ENCODE measurements around the gene C2CD5.

The C2CD5 gene

GRCh38 chr12:22414742-22415141 is 129.6 kb downstream of the C2CD5 start:
- no peak for DNase-seq (ENCODE audit: low spot score)

DNA sequence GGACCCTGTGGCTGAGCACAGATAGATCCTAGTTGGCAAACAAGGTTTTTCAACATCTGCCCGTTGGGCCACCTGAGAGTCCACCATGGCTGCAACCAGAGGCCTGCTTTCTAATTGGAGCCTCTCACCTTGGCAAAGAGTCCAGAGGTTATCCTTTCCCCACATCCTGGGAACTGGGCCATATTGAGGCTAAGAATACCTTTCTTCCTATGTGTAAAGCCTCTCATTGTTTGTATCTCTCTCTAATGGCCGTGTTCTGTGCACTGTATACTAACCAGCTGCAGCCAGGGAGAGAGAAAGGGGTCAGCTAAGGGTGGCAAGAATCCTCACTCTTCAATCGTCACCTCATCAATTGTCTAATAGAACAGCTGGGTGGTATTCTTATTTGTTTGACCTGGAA is 130.8 kb downstream of the C2CD5 start:
- DNase-seq (ENCODE audit: low spot score), result no peak

DNA sequence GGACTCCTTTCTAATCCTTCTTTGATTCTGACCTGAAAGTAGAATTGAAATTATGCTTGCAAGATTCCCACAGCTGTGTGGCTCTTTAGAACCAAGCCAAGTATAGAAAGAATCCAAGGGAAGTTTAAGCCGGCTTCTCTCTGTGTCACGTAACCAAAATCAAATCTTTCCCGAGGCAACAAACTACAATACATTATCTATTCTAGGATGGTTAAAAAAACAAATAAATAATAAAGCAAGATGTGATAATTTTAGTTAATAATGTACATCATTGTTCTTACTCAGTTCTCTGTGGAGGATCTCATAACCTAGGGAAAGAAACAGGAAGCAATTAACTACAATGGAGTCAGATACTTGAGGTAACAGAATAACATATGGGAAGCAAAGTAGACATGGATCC is 131.8 kb downstream of the C2CD5 start:
- DNase-seq (ENCODE audit: low spot score), result no peak

- no peak for DNase-seq (ENCODE audit: low spot score)
Observed at GRCh38 chr12:22410486-22410885, 133.9 kb downstream of the C2CD5 start.

DNA sequence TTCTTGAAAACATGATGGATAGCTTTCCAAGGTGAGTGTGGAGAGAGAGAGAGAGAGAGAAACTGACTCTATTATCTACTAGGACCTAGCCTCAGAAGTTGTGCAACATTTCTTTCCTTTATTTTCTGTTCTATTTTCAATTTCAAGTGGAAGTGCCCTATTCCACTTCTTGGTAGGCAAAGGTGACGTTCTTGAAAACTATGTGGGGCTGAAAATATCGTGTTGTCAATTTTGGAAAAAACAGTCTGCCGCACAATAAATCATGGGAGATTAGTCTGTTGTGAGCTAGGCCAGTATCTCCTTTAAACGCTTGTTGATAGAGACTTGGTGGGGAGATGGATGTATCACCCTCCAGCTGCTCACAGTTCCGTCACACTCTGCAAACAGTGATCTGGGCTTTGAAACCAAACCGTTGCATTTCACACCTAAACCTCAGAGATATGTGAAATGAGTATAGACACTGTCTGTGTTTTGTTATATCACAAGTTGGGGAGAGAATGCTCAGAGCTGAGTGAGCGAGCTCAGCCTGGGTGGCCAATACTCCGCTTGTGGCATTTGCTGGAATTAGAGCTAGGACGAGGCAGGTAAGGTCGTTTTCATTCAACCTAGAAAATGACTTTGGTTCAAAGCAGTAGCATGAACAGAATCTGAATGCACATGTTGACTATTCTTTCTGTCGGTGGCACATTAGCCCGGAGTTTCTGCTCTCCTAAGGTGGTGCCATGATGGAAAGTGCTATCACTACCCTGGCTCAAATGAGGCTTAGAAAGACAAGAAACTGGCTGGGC is 134.8 kb downstream of the C2CD5 start:
- peak; percentile 5 for DNase-seq (ENCODE audit: low spot score)

DNA sequence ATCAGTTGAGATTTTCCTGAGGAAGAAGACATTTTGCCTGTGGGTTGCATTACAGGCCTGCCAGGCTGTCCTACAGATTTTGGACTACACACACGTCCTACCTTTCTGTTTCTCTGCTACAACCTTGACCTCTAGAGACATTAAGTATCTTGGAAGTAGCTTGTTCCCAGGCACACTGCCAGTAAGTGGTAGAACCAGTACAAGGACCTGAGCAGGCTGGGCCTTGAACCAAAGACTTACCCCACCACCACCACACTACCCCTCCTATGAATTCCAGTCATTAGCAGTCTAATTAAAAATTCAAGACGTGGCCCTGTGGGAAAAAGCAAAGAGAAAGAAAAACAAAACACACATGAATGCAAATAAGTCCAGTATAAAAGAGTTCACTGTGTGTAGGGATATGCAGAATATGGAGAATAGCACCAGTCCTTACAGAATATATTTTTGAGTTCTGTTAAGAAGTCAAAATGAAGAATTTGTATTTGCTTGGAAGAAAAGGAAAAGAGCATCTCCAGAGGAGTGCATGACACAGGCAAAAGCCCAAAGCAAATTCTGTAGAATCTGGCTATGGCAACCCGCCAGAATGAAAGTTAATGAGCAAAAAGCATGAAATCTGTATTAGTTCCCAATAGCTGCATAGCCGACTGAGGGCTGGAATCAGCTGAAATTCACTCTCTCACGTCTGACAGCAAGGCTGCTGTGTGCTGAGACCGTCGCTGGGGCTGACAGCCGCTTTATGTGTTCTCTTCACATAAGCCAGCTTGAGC is 135.5 kb downstream of the C2CD5 start:
- DNase-seq (ENCODE audit: low spot score), result peak; percentile 48

DNA sequence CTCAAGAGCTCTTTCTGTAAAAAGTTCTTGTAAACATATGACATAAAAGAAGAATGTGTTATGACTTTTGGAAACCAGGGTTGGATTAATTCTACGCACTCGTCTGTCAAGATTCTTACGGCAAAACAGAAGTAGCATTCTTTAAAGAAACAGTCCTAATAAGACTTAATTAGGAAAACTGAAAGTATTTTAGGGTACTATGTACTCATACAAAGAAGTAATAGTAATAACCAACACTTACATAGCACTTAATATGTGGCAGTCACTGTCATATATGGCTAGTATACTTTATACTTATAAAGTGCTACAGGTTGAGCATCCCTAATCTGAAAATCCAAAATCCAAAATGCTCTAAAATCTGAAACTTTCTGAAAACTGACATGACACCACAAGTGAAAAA is 136.9 kb downstream of the C2CD5 start:
- DNase-seq (ENCODE audit: low spot score), result no peak

DNA sequence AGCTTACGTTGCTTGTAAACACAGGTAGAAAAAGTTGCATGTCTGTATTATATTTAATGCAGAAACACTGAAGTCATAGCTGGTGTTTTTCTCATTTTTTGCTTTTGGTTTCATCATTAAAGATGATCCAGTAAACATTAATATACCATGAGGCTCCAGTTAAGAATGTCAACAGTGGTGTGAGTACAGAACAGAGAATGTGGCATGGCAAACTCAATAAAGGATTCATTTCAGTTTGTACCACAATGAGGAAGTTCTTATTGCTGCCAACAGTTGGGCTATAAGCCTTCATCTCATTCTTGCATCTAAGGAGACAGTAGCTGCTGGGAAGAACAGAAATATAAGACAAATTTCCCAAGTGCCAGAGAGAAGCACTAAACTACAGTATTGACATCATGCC is 137.7 kb downstream of the C2CD5 start:
- no peak for DNase-seq (ENCODE audit: low spot score)

DNA sequence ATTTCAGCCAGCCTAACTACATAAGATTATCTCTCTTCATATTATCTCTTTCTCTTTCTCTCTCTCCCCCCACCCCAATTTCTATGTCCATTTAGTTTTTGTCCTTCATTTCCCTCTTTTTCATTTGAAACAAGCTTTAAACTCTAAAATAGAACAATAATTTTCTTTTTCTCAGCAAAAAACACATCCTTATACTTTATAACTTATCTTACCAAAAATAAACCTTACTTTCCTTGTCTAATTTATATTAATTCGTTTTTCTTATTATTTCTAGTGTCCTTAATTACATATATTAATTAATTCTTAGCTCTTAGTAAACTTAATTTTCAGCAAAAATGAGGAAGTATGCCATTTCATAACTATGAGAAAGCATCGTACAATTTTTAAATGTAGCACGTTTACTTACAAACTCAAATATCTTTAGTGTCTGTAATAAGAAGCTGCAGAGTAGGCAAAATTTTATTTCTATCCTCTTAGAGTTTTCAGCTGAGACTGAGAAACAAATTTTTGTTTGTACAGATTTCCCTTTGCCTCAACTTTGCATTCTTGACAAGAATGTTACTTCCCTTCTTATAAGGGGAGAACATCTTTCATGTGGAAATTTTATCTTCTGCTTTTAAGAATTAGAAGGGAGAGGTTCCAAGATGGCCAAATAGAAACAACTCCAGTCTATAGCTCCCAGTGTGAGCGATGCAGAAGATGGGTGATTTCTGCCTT is 144.7 kb downstream of the C2CD5 start:
- no peak for DNase-seq (ENCODE audit: low spot score)
